Duodenal mucosa (tissue), 2 donors: ENCODE results near the gene KRTAP4-6.

ENCODE experiments used
- H3K27ac ChIP-seq: one replicate; pipeline ENCODE4 v1.7.0; 2013; ENCODE audit warnings: low read depth, low read length
- H3K27me3 ChIP-seq, 2 donors: one replicate each; pipeline ENCODE4 v1.7.0; 2013; ENCODE audit warnings: low read length in 2 of 2, control low read depth in 1 of 2; ENCODE audit not compliant: insufficient read depth in 2 of 2, control insufficient read depth in 1 of 2
- H3K36me3 ChIP-seq, 2 donors: one replicate each; pipeline ENCODE4 v1.7.0; 2013; ENCODE audit warnings: low read length in 2 of 2, control low read depth in 1 of 2; ENCODE audit not compliant: insufficient read depth in 2 of 2, control insufficient read depth in 1 of 2
- H3K4me1 ChIP-seq, 2 donors: one replicate each; pipeline ENCODE4 v1.7.0; 2013; ENCODE audit warnings: low read length in 2 of 2, control low read depth in 1 of 2; ENCODE audit not compliant: insufficient read depth in 2 of 2, control insufficient read depth in 1 of 2
- H3K4me3 ChIP-seq, 2 donors: one replicate each; pipeline ENCODE4 v1.7.0; 2013; ENCODE audit warnings: low read length in 2 of 2, low read depth in 1 of 2
- H3K9ac ChIP-seq, 2 donors: one replicate each; pipeline ENCODE4 v1.7.0; 2013; ENCODE audit warnings: low read length in 2 of 2, low read depth in 1 of 2
- H3K9me3 ChIP-seq, 2 donors: one replicate each; pipeline ENCODE4 v1.7.0; 2013; ENCODE audit warnings: low read length in 2 of 2, control low read depth in 1 of 2; ENCODE audit not compliant: control insufficient read depth in 1 of 2

KRTAP4-6 gene

DNA sequence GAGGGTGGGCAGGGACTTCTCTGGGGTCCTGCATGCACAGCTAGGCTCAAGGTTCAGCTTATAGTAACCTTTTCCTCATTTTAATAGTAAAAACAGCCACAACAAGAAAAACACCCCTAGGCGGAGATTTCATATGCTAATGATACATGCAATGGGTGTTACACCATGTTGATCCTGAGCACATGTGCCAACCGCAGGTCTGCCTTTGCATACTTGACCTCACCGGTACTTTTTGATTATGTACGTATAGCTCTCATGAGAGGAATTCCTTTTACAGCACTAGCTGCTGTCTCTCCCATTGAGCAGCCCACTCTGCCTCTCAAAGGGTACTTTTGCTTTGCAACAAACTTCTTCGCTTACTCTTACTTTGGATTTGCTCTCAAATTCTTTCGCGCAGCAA is 44.3 kb downstream of the KRTAP4-6 start:
- H3K9ac ChIP-seq = no peak overlapping the region
- no peaks in the 10 kb centered on the region for H3K9me3 ChIP-seq
- no peaks in the 10 kb centered on the region for H3K36me3 ChIP-seq
- H3K27ac ChIP-seq = no peak overlapping the region
- H3K27me3 ChIP-seq = no peaks in the 10 kb centered on the region
- no peaks in the 10 kb centered on the region for H3K4me1 ChIP-seq
- no peak overlapping the region for H3K4me3 ChIP-seq
